Peyer's patch (tissue), 4 donors: ENCODE results near the gene ATP5ME. TPM values are rescaled to one million over a fixed set of nuclear protein-coding genes. Genes with fewer than 3 reads are reported as not detected.
"Not testable (repeated sequence)": the region's sequence is repeated elsewhere in the genome, so short reads cannot be mapped to it uniquely, and the experiment has no call there.

Source experiments
- DNase-seq, 3 donors: peaks; one replicate each; pipeline ENCODE4 v3.0.0-alpha.2; 2017 to 2019
- H3K27ac ChIP-seq, 4 donors: fragments of 200-600 bp; sonication (generic); one replicate each; pipeline ENCODE4 v1.5.1; 2016 to 2019
- H3K27me3 ChIP-seq, 2 donors: fragments of 200-600 bp; sonication (generic); one replicate each; pipeline ENCODE4 v1.5.1; 2019
- H3K36me3 ChIP-seq, 3 donors: fragments of 200-600 bp; sonication (generic); one replicate each; pipeline ENCODE4 v1.5.1; 2016 to 2019
- H3K4me1 ChIP-seq, 4 donors: fragments of 200-600 bp; sonication (generic); one replicate each; pipeline ENCODE4 v1.5.1; 2016 to 2019
- H3K4me3 ChIP-seq, 4 donors: fragments of 200-600 bp; sonication (generic); 1 replicate in 3 of 4; 2 replicates in 1 of 4; pipeline ENCODE4 v1.5.1; 2016 to 2019; ENCODE audit warnings: mild to moderate bottlenecking in 1 of 4
- H3K9me3 ChIP-seq, 4 donors: fragments of 200-600 bp; sonication (generic); one replicate each; pipeline ENCODE4 v1.5.1; 2016 to 2019; ENCODE audit warnings: mild to moderate bottlenecking in 1 of 4
- CTCF ChIP-seq, 6 experiments: fragments of 450-650 bp in 4 of 6; fragments of 200-600 bp in 2 of 6; sonication (generic) in 1 of 6; IDR thresholded peaks; one replicate each; pipeline ENCODE4 v1.5.1; 2017 to 2019; ENCODE audit warnings: antibody characterized with exemption in 6 of 6, mild to moderate bottlenecking in 3 of 6, moderate library complexity in 1 of 6
- POLR2A ChIP-seq, 2 donors: fragments of 450-650 bp; IDR thresholded peaks; one replicate each; pipeline ENCODE4 v1.5.1; 2017; ENCODE audit warnings: antibody characterized with exemption in 2 of 2, mild to moderate bottlenecking in 2 of 2, moderate library complexity in 2 of 2
- total RNA-seq, 4 donors: library from RNA; depleted of rRNA; stranded (reverse); fragments of >200 nt; gene quantifications; one replicate each; pipeline ENCODE4 v1.1.0, GENCODE V29; 2016

The ATP5ME gene
- total RNA-seq, 4 donors from 2014 or later, result 102 to 259 (median 184) TPM

GRCh38 chr4:707929-708630 is 34.0 kb upstream of the ATP5ME start:
- no peak overlapping the region for H3K27ac ChIP-seq
- no peaks in the 10 kb centered on the region for H3K9me3 ChIP-seq
- H3K36me3 ChIP-seq, result no peaks in the 10 kb centered on the region
- no peak for DNase-seq
- H3K4me3 ChIP-seq, result peak overlapping the region in 1 of 4 donors; percentile 99
- TF ChIP-seq POLR2A (IDR thresholded peaks at IDR 0.05) (no peak), CTCF (IDR thresholded peaks at IDR 0.05) (no peak)
- H3K27me3 ChIP-seq, result no peaks in the 10 kb centered on the region
- peaks cover 3 to 29% (median 17%) of the 10 kb centered on the region in 4 donors for H3K4me1 ChIP-seq

GRCh38 chr4:706834-707598 is 32.9 kb upstream of the ATP5ME start:
- Histone ChIP-seq H3K4me1 (peaks cover 3 to 29% (median 17%) of the 10 kb centered on the region in 4 donors), H3K9me3 (no peaks in the 10 kb centered on the region), H3K4me3 (peak overlapping the region; percentile 78 to 99 (median 95)), H3K36me3 (no peaks in the 10 kb centered on the region), H3K27ac (no peak overlapping the region), H3K27me3 (no peaks in the 10 kb centered on the region)
- DNase-seq, result no peak
- no peak for TF ChIP-seq POLR2A (IDR thresholded peaks at IDR 0.05)
- TF ChIP-seq CTCF (IDR thresholded peaks at IDR 0.05), result no peak

GRCh38 chr4:706083-706633 is 32.1 kb upstream of the ATP5ME start:
- H3K27ac ChIP-seq, result peak overlapping the region; percentile 83 to 91 (median 88)
- not testable (repeated sequence) for DNase-seq, H3K9me3 ChIP-seq, H3K27me3 ChIP-seq, H3K36me3 ChIP-seq
- H3K4me1 ChIP-seq, result peaks cover 3 to 29% (median 17%) of the 10 kb centered on the region in 4 donors
- peak overlapping the region; percentile 78 to 99 (median 95) for H3K4me3 ChIP-seq

- Histone ChIP-seq H3K36me3 (no peaks in the 10 kb centered on the region), H3K27me3 (no peaks in the 10 kb centered on the region), H3K4me3 (peak within 1 kb of the TSS; percentile 78 to 99 (median 95)), H3K9me3 (no peaks in the 10 kb centered on the region), H3K27ac (peak within 1 kb of the TSS; percentile 83 to 91 (median 88)), H3K4me1 (peaks cover 3 to 29% (median 17%) of the 10 kb centered on the region in 4 donors)
- TF ChIP-seq CTCF (IDR thresholded peaks at IDR 0.05) (no peak), POLR2A (IDR thresholded peaks at IDR 0.05) (peak; percentile 37 to 53)
- peak; percentile 97 to 100 (median 98) for DNase-seq
These were observed 31.4 kb upstream of the ATP5ME start, which contains the start of gene PCGF3 for GRCh38 chr4:705278-706082. Gene PCGF3 (plus strand): TSS chr4:705832. CDS start chr4:733681, 27,849 bp downstream.

GRCh38 chr4:704971-705277 is 30.8 kb upstream of the ATP5ME start:
- DNase-seq, result no peak
- Histone ChIP-seq H3K27ac (peak overlapping the region in 2 of 4 donors; percentile 90 to 91), H3K4me1 (peaks cover 3 to 29% (median 17%) of the 10 kb centered on the region in 4 donors), H3K4me3 (peak overlapping the region; percentile 78 to 99 (median 95)), H3K27me3 (no peaks in the 10 kb centered on the region), H3K36me3 (no peaks in the 10 kb centered on the region), H3K9me3 (no peaks in the 10 kb centered on the region)
- no peak for TF ChIP-seq POLR2A (IDR thresholded peaks at IDR 0.05)
- no peak for TF ChIP-seq CTCF (IDR thresholded peaks at IDR 0.05)
